Esophagus squamous epithelium (tissue), 5 donors: ENCODE measurements around the gene DPP4. TPM values are rescaled to one million over a fixed set of nuclear protein-coding genes. Genes with fewer than 3 reads are reported as not detected.

Experiments
- DNase-seq: peaks from one replicate; lab custom pipeline; 2025; lab: John Stamatoyannopoulos, UW
- H3K27ac ChIP-seq, 4 donors: fragments of 200-600 bp; sonication (generic); one replicate each; pipeline ENCODE4 v1.5.1; 2016 to 2019; ENCODE audit warnings: mild to moderate bottlenecking in 1 of 4
- H3K27me3 ChIP-seq, 4 donors: fragments of 200-600 bp; sonication (generic); 1 replicate in 3 of 4; 2 replicates in 1 of 4; pipeline versions ENCODE4 v1.5.1 to v1.6.0; 2017 to 2021; ENCODE audit warnings: antibody characterized with exemption in 1 of 4
- H3K36me3 ChIP-seq, 3 donors: fragments of 200-600 bp; sonication (generic); one replicate each; pipeline ENCODE4 v1.5.1; 2016 to 2019
- H3K4me1 ChIP-seq, 3 donors: fragments of 200-600 bp; sonication (generic); one replicate each; pipeline ENCODE4 v1.5.1; 2017 to 2019
- H3K4me3 ChIP-seq, 4 donors: fragments of 200-600 bp; sonication (generic); 1 replicate in 3 of 4; 2 replicates in 1 of 4; pipeline ENCODE4 v1.5.1; 2016 to 2019; ENCODE audit warnings: mild to moderate bottlenecking in 2 of 4, moderate library complexity in 1 of 4
- H3K9me3 ChIP-seq, 3 donors: fragments of 200-600 bp; sonication (generic); one replicate each; pipeline ENCODE4 v1.5.1; 2016 to 2019
- POLR2A ChIP-seq, 4 donors: fragments of 450-650 bp; IDR thresholded peaks; one replicate each; pipeline ENCODE4 v1.6.1; 2017; ENCODE audit warnings: antibody characterized with exemption in 4 of 4, mild to moderate bottlenecking in 4 of 4, moderate library complexity in 3 of 4
- WGBS, 2 donors: methylation state at CpG; one replicate each; pipeline ENCODE4 v1.1.5; 2018; 5-methylcytosine and 5-hydroxymethylcytosine counted together
- intact Hi-C: fragments of 100-400 bp; cut with DNase I; formaldehyde crosslinking; loops from one replicate; pipeline ENCODE4 v1.15.0; 2022
- total RNA-seq, 4 donors: library from RNA; depleted of rRNA; stranded (reverse); fragments of >200 nt; gene quantifications; one replicate each; pipeline ENCODE4 v1.1.0, GENCODE V29; 2016
- TF ChIP-seq, protein P1 (sequence below), 6 experiments: fragments of 450-650 bp in 4 of 6; fragments of 200-600 bp in 2 of 6; sonication (generic) in 2 of 6; IDR thresholded peaks; one replicate each; pipeline ENCODE4 v1.5.1; 2016 to 2019; ENCODE audit warnings: antibody characterized with exemption in 6 of 6, mild to moderate bottlenecking in 4 of 6, moderate library complexity in 4 of 6
- donor health status: DM: yes; HTN: yes; CAD: no.

DPP4 gene
- total RNA-seq, 4 donors from 2014 or later, result 0.97 to 3.1 (median 3.0) TPM; not detected in 1

DNA sequence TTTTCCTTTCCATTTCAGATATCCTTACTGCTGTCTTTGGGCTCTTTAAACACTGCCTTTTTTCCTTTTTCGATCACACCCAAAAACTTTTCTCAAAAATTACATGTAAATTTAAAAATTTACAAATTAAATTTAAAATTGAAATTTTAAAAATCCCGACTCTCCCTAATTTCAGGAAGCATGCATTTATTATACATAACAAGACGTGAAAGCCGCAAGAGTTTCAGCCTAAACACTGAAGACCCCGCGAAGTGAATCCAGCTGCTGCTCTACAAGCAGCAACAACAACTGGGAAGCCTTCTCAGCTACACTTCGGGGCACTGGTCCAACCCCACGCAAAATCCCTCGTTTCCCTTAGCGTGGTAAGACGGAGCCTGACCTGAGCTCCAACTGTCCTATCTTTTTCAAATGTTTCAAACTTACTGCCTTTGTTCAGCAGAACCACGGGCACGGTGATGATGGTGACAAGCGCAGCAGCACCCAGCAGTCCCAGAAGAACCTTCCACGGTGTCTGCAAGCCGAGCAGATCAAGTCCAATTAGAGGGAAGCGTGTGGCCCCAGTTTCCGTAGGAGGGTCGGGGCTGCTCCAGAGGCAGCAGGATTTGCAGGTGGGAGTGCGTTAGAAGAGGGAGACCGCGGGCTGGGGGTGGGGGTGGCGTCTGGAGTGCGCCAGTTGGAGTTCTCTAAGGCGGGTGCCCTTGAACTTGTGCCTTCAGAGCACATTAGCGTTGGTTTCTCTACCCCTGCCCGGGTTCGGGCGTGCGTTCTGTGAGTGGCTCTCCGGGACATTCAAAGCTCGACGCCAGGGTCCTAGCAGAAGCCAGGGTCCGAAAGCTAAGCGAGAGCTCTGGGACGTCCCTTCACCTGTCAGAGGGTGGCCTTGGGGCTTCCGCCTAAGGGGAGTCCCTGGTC, 783 bp downstream of the DPP4 start:
- intact Hi-C loops, result no loop called here
- no peak for DNase-seq
- H3K27ac ChIP-seq, result peak overlapping the region; percentile 8 to 50 (median 44)
- no peaks in the 10 kb centered on the region for H3K36me3 ChIP-seq
- H3K9me3 ChIP-seq, result peaks cover 0 to 5% (median 0%) of the 10 kb centered on the region in 3 donors
- H3K4me1 ChIP-seq, result peaks cover 0 to 32% (median 4%) of the 10 kb centered on the region in 3 donors
- peaks cover 0 to 41% (median 3%) of the 10 kb centered on the region in 4 donors for H3K27me3 ChIP-seq
- peak overlapping the region; percentile 37 to 75 (median 50) for H3K4me3 ChIP-seq
- WGBS, 2 donors, result 28 to 36% methylated on average over 14 to 24 of the region's 37 CpGs
- TF ChIP-seq, protein P1, sequence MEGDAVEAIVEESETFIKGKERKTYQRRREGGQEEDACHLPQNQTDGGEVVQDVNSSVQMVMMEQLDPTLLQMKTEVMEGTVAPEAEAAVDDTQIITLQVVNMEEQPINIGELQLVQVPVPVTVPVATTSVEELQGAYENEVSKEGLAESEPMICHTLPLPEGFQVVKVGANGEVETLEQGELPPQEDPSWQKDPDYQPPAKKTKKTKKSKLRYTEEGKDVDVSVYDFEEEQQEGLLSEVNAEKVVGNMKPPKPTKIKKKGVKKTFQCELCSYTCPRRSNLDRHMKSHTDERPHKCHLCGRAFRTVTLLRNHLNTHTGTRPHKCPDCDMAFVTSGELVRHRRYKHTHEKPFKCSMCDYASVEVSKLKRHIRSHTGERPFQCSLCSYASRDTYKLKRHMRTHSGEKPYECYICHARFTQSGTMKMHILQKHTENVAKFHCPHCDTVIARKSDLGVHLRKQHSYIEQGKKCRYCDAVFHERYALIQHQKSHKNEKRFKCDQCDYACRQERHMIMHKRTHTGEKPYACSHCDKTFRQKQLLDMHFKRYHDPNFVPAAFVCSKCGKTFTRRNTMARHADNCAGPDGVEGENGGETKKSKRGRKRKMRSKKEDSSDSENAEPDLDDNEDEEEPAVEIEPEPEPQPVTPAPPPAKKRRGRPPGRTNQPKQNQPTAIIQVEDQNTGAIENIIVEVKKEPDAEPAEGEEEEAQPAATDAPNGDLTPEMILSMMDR (IDR thresholded peaks at IDR 0.05), result no peak
- no peak for TF ChIP-seq POLR2A (IDR thresholded peaks at IDR 0.05)

DNA sequence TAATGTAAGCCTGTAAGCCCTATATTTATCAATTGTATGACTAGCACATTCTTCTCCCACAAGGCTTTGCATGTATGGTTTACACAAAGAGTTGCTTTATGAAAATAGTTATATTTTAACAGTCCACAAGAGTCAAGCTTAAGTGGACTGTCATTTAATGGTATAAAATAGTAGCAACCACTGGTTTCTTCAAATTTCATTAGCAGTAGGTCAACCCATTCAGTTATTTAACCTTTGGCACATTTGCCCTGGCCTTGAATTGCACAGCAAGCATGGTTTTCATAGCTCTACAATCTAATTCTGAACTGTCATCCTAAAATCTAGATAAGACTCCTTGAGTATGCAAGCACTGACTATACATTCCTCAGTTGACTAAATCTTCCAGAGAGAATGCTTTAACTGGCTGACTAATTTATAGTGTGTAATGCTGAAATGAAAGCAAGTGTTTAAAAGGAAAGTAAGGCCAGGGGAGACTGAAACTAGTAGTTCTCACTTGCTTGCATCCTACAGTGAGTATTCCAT, 1.8 kb downstream of the DPP4 start:
- DNase-seq, result no peak
- no peaks in the 10 kb centered on the region for H3K9me3 ChIP-seq
- no peaks in the 10 kb centered on the region for H3K36me3 ChIP-seq
- H3K27me3 ChIP-seq, result peaks cover 0 to 38% (median 3%) of the 10 kb centered on the region in 4 donors
- H3K4me3 ChIP-seq, result peak overlapping the region in 2 of 4 donors; percentile 12 to 56
- intact Hi-C loops, result no loop called here
- peaks cover 0 to 32% (median 4%) of the 10 kb centered on the region in 3 donors for H3K4me1 ChIP-seq
- TF ChIP-seq, protein P1 (IDR thresholded peaks at IDR 0.05), result no peak
- no peak for TF ChIP-seq POLR2A (IDR thresholded peaks at IDR 0.05)
- H3K27ac ChIP-seq, result no peak overlapping the region

DNA sequence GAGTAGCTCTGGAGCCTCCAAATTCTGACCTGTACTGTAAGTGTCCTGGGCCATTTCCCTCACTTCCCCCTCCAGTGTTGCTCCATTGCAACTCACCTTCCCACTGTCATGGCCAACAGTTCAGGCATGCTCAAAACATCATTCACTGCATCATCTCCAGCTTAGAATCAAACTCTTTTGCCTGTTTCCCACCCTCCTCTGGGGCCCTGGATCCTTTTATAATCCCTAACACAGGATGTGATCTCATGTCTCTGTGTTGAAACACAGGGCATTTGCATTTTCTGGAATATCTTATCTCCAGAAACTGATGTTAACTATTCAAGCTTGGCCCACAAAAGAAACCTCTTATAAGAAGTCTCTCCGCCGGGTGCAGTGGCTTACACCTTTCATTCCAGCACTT, 3.0 kb downstream of the DPP4 start:
- Histone ChIP-seq H3K4me3 (no peak overlapping the region), H3K27me3 (peaks cover 0 to 35% (median 3%) of the 10 kb centered on the region in 4 donors), H3K9me3 (no peaks in the 10 kb centered on the region), H3K4me1 (peaks cover 0 to 32% (median 4%) of the 10 kb centered on the region in 3 donors), H3K27ac (no peak overlapping the region), H3K36me3 (no peaks in the 10 kb centered on the region)
- WGBS, 2 donors, result 92 to 100% methylated on average over 2 of the region's 2 CpGs
- DNase-seq, result no peak
- intact Hi-C loops, result no loop called here
- no peak for TF ChIP-seq POLR2A (IDR thresholded peaks at IDR 0.05)
- TF ChIP-seq, protein P1 (IDR thresholded peaks at IDR 0.05), result no peak

DNA sequence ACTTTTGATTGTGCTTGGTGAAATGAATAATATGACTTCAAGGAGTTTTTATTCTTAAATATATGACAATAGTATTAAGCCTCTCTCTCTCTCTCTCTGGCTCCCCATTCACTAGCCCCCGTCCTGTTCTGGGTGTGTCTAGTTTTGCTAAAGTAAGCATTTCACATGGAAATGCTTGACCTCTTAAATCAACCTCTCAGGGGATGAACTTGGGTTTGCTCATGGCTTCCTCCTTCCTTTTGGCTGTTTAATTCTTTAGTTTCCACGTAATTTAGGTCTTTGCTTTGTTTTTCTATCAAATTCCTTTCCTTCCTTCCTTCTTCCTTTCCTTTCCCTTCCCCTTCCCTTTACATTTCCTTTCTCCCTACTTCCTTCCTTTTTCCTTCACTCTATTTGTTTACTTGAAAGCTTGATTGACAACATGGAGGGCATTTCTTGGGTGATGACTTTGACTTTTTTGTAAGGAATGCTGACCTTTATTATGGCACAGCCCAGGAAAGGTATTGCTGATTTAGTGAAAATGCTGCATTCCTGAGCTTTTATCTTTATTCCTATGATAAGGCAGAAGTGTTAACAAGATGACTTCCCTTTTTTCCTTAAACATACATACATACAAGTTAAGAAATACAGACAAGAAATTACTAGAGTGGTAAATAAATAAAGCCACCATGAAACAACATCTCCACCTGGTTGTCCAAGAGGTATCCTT, 3.6 kb downstream of the DPP4 start:
- DNase-seq, result no peak
- intact Hi-C loops, result no loop called here
- Histone ChIP-seq H3K9me3 (no peaks in the 10 kb centered on the region), H3K27me3 (peaks cover 0 to 28% (median 3%) of the 10 kb centered on the region in 4 donors), H3K36me3 (no peaks in the 10 kb centered on the region), H3K4me3 (no peak overlapping the region), H3K4me1 (peaks cover 0 to 32% (median 4%) of the 10 kb centered on the region in 3 donors), H3K27ac (no peak overlapping the region)
- WGBS, 2 donors, result 29 to 34% methylated on average over 2 of the region's 2 CpGs
- TF ChIP-seq, protein P1 (IDR thresholded peaks at IDR 0.05), result no peak
- no peak for TF ChIP-seq POLR2A (IDR thresholded peaks at IDR 0.05)
